ENCODE results near the gene CTAG1A. TPM values are rescaled to one million over a fixed set of nuclear protein-coding genes. Genes with fewer than 3 reads are reported as not detected.
"Not testable (repeated sequence)": the region's sequence is repeated elsewhere in the genome, so short reads cannot be mapped to it uniquely, and the experiment has no call there.

The CTAG1A gene
- total RNA-seq, 1 donor from 2014 or later = not detected

DNA sequence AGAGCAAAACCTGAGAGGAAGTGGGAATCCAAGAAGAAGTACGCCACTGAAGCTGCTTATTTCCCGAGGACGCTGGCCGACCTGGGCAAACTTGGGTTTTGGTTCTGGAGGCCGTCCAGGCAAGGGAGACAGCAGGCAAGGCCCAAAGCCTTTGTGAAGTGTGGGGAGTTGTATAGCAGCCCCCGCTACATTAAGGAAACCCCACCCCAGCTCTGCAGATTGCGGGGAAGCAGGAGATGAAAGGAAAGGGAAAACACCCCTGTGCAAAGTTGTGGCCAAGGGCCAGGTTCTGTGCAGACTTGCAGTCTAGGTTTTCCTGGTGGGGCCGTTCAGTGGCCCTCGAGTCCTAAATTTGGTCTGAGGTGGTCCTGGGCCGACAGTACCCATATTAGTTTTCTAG, 11.9 kb upstream of the CTAG1A start:
- DNase-seq = not testable (repeated sequence)

GRCh38 chrX:154575076-154575475, 9.9 kb upstream of the CTAG1A start:
- DNase-seq = not testable (repeated sequence)

DNA sequence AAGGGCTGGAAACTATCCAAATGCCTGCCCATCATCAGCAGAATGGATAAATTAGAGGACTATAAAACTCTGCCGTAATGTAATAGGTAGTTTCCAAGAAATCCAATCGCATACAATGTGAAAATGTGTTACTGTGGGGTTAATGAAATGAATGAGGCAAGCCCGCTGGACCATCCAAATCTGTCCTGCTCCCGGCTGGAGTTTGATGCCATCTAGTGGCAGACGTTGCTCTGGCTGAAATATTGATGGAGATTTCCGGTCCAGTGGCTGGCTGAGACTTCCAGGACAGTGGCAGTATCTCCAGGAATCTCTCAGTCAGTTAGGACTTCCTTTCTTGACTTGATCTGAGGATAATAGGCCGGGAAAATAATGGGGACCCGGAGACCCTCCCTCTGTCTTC, 1.9 kb upstream of the CTAG1A start:
- DNase-seq = not testable (repeated sequence)

DNA sequence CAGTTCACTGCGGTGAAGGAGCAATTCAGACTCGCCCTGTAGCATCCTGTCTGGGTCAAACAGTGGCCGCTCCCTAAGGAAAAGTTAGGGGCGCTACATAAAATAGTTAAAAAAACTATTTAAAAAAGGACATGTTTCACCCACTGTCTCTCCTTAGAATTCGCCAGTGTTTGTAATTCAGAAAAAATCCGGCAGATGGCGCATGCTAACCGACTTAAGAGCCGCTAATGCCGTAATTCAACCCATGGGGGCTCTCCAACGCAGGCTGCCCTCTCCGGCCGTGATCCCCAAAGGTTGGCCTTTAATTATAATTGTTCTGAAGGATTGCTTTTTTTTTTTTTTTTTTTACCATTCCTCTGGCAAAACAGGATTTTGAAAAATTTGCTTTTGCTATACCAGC, 5.5 kb downstream of the CTAG1A start:
- not testable (repeated sequence) for DNase-seq

GRCh38 chrX:154592505-154592904, 7.6 kb downstream of the CTAG1A start:
- DNase-seq = no peak

DNA sequence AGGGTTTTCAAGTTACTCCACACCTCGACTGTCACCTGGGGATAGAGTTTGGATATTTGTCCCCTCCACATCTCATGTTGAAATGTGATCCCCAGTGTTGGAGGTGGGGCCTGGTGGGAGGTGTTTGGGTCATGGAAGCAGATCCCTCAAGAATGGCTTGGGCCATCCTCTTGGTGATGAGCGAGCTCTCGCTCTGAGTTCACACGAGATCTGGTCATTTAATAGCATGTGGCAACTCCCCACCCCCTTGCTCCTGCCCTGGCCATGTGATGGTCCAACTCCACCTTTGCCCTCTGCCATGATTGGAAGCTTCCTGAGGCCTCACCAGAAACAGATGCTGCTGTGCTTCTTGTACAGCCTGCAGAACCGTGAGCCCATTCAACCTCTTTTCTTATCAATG, 8.3 kb downstream of the CTAG1A start:
- no peak for DNase-seq

DNA sequence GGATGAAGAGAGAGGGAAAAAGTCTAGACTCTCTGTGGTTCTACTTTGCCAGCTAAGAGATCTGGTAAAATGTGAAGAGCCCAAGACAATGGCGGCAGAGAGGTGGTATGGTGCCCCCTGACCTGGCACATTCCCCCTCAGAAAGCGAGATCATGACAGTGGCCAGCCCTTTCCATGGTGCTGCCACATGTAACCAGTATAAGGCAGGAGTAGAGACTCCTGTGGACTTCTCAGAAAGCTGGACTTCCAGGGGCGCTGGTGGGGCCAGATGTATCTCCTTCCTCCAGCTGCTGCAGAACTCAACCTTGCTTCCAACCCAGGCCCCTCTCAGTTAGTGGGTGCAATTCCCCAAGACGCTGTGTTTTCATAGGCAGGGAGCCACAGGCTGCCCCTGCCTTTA, 9.6 kb downstream of the CTAG1A start:
- no peak for DNase-seq

DNA sequence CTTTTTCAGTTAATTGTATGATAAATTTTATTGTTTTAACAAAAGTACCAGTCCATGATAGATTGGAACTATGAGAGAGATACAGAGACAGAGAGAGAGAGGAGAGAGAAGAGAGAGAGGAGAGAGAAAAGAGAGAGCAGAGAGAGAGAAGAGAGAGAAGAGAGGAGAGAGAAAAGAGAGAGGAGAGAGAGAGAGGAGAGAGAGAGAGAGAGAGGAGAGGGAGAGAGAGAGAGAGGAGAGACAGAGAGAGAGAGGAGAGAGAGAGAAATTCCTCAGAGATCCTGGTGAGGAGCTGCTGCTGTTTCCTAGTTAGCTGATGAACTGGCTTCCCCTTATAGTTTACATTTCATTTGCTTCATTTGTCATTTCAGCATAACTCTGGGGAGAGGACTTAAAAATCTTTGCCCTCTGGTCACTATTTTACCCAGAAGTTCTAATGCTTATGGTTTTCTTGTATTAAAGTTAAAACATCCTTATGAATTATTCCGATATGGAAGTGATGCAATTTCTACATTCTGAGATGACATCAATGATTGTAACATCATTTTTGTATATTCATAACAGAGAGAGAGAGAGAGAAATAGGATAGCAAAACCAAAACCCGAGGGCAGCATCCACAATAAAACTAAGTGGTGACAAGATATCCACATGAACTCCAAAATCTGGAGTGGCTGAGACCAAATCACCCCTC, 10.8 kb downstream of the CTAG1A start:
- DNase-seq = no peak

DNA sequence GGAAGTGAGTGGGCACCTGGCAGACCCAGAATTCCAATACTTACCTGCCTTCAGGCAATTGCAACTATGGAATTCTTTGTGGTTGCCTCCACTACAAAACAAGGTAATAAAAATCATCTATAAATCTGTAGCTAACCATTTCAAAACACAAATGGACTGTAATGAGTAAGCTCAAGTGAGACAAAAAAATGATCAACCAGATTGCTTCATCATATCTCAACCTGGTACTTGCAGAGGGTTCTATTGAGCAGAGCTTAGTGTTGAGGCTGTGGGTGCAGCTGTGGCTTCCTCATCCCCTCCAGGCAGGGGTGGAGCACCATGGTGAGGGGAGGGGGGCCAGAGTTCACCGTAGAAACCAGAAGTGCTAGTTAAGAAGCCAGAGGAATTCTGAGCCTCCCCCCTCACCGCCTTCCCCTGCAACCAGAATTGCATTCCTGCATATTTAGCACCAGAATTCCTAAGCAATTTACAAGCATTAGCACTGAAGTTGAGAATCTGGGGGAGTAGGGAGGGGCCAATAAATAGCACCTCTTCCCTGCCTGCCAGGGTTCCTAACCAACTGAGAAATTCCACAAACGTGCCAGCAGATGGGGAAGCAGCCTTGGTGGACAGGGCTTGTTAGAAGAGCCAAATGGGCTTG, 11.5 kb downstream of the CTAG1A start:
- DNase-seq = peak; percentile 11

DNA sequence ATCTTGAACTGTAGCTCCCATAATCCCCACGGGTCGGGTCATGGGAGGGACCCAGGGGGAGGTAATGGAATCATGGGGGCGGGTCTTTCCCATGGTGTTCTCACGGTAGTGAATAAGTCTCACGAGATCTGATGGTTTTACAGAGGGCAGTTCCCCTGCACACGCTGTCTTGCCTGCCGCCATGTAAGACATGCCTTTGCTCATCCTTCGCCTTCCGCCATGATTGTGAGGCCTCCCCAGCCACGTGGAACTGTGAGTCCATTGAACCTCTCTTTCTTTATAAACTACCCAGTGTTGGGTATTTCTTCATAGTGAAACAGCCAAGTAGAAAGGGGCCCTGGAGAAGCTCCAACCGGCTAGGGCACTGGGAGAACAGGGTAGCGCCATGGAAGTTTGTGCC, 12.3 kb downstream of the CTAG1A start:
- DNase-seq = no peak

- no peak for DNase-seq
These were observed 13.7 kb downstream of the CTAG1A start for GRCh38 chrX:154598656-154599055.

DNA sequence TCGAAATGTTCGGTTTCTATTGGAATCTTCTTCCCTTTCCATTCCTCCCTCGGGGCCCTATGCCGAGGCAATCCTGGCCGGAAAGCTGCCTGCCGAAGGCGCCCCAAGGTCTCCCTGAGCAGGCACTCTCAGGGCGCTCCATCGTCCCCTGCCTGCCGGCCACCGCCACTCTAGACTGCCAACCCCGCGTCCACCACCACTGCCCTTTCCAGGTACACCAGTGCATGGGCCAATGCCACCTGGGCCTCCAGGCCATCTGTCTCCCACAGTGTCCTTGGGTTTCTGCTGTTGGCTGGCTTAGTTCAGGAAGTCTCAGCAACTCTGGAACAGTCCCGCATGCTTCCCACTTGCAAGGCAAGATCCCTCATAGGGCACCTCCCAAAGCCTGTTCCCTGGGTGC, 14.6 kb downstream of the CTAG1A start:
- DNase-seq = no peak

- no peak for DNase-seq
These were observed 15.9 kb downstream of the CTAG1A start for GRCh38 chrX:154600759-154601374.

DNA sequence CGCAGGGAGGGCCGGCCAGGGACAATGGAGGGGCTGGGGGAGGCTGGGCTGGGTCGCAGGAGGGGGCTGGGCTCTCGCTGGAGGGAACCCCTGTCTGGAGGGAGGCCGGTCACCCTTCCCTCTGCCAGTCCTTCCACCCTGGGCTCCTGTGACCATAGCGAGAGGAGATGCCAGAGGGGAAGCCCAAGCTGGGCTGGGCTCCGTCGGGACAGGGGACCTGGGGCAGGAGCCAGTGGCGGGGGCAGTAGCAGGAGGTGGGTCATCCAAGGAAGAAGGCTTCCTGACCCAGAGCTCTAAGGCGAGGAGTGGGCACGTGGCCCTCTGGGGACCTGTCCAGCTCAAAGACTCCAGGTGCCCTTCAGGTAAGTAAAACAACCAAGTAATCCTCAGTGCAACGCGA, 17.3 kb downstream of the CTAG1A start:
- DNase-seq = no peak

DNA sequence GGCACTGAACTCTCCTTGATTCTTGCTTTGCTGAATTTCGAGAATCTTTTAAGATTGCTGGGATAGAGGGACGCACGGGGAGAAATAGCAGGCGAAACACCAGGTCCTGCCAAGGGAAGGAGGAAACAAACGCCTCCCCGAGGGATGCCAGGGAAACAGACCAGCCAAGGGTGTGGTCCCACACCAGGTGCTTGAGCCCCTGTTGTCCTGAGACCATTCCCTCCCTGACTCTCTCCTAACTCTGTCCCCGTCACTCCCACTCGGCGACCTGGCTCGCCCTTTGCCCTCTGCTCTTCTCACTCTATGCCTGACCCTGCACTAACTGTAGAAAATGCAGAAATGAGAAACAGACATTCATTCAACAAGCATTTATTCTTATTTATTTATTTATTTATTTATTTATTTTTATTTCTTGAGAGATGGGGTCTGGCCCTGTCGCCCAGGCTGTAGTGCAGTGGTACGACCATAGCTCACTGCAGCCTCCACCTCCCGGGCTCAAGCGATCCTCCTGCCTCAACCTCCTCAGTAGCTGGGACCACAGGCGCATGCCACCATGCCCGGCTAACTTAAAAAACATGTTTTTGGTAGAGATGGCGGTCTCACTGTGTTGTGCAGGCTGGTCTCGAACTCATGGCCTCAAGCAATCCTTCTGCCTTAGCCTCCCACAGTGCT, 18.0 kb downstream of the CTAG1A start:
- no peak for DNase-seq

DNA sequence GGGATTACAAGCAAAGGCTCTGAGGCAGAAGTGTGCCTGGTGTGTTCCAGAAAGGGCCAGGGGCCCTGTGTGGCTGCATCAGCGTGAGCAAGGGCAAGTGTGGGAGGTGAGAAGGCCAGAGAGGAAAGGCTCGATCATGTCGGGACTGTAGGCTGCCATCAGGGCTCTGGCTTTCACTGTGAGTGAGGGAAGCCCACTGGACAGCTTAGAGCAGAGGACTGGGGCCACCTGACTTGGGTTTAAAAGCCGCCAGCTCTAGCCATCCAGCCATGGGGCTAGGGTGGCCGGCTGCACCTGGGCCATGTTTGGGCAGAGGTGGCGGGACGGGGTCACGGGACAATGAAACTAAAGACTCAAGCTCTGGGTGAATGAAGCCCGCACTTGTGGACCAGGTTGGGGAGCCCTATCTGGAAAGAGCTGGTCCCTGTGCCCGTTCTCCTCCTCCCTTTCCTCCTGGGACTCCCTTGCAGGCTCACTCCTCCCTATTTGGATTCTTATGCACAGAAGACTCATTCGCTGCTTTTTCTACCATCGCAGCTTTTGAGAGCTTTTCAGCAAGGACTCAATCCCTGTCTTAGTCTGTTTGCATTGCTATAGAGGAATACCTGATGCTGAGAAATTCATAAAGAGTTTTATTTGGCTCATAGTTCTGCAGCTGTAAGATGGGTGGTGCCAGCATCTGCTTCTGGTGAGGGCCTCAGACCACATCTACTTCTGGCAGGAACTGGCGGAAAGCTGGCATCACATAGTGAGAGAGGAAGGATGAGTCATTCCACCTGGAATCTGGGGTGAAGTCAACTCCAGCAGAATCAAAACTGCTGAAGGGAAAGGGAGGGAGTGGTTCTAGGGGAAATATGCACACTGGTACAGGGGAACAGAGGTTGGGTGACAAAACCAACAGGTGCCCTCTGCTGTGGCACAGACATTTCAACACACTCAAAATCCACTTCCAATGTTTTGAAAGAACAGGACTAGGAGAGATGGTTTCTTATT, 18.8 kb downstream of the CTAG1A start:
- DNase-seq = no peak

DNA sequence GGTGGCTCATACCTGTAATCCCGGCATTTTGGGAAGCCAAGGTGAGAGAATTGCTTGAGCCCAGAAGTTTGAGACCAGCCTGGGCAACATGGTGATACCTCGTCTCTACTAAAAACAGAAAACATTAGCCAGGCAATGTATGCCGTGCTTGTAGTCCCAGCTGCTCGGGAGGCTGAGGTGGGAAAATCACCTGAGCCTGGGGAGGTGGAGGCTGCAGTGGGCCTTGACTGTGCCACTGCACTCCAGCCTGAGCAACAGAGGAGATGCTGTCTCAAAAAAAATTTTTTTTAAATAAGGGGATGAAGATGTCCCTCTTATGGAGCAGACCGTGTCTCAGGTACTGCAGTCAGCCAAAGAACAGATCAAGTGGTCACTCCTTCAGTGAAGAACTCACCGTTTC, 20.6 kb downstream of the CTAG1A start:
- no peak for DNase-seq

- DNase-seq = no peak
These were observed 22.4 kb downstream of the CTAG1A start for GRCh38 chrX:154607370-154607769.

DNA sequence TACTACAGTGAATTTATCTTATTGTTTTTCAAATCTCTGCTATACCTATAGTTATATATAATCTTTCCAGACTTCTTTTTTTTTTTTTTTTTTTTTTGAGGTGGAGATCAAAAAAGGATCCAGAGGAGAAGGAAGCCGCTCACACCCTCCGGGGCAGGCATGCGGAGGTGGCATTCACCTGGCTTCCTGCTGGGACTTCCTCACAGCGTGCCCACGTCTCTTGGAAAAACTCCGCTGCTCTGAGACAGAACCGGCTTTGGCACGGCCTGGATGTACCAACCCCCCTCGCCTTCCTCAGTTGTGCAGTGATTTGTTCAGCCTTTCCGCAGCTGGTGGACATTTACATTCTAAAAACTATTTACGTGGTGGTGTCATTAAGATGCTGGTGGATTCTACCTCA, 23.0 kb downstream of the CTAG1A start:
- not testable (repeated sequence) for DNase-seq

GRCh38 chrX:154608823-154609222, 23.9 kb downstream of the CTAG1A start:
- not testable (repeated sequence) for DNase-seq

- not testable (repeated sequence) for DNase-seq
These were observed 26.2 kb downstream of the CTAG1A start for GRCh38 chrX:154611146-154611545.

DNA sequence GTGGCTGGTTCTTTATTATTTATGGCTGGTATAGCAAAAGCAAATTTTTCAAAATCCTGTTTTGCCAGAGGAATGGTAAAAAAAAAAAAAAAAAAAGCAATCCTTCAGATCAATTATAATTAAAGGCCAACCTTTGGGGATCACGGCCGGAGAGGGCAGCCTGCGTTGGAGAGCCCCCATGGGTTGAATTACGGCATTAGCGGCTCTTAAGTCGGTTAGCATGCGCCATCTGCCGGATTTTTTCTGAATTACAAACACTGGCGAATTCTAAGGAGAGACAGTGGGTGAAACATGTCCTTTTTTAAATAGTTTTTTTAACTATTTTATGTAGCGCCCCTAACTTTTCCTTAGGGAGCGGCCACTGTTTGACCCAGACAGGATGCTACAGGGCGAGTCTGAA, 28.7 kb downstream of the CTAG1A start:
- not testable (repeated sequence) for DNase-seq
